HepG2 (cell line): Measurements from ENCODE around the gene RNF5. TPM values are rescaled to one million over a fixed set of nuclear protein-coding genes. Genes with fewer than 3 reads are reported as not detected.
A peak's percentile ranks its signal among the peaks of the same experiment; 100 is the strongest.

ENCODE experiments used
- AKAP8 ChIP-seq: sonication (generic); formaldehyde crosslinking; IDR thresholded peaks from 2 replicates; pipeline ENCODE4 v1.5.1; 2020; ENCODE audit warnings: mild to moderate bottlenecking, missing genetic modification reagents
- ARNT2 ChIP-seq: sonication (generic); formaldehyde crosslinking; IDR thresholded peaks from 2 replicates; pipeline ENCODE4 v1.8.0; 2022; ENCODE audit warnings: mild to moderate bottlenecking, low read depth, missing genetic modification reagents, moderate library complexity
- CBX2 ChIP-seq, 2 experiments: fragments of 200-600 bp in 1 of 2; sonication (generic); formaldehyde crosslinking in 1 of 2; IDR thresholded peaks; 2 replicates each; pipeline versions ENCODE4 v1.7.0 to v1.8.1; 2018 to 2022; ENCODE audit warnings: low read depth in 2 of 2, low read length in 1 of 2, mild to moderate bottlenecking in 1 of 2, missing genetic modification reagents in 1 of 2
- HMG20B ChIP-seq: conservative IDR thresholded peaks from 2 replicates; pipeline ENCODE4 v1.6.1; 2016; ENCODE audit warnings: missing genetic modification reagents, missing compliant biosample characterization
- MED8 ChIP-seq: sonication (generic); formaldehyde crosslinking; IDR thresholded peaks from 2 replicates; pipeline ENCODE4 v1.8.1; 2023; ENCODE audit warnings: mild to moderate bottlenecking, missing genetic modification reagents; ENCODE audit not compliant: insufficient replicate concordance
- NFATC3 ChIP-seq: sonication (generic); formaldehyde crosslinking; IDR thresholded peaks from 2 replicates; pipeline ENCODE4 v1.5.1; 2020; ENCODE audit warnings: mild to moderate bottlenecking, missing genetic modification reagents
- PHF5A ChIP-seq: IDR thresholded peaks from one replicate; pipeline ENCODE4 v1.6.1; 2018; ENCODE audit warnings: low read depth, missing genetic modification reagents; ENCODE audit not compliant: unreplicated experiment
- RBAK ChIP-seq: sonication (generic); formaldehyde crosslinking; IDR thresholded peaks from 2 replicates; pipeline ENCODE4 v1.5.1; 2020; ENCODE audit warnings: mild to moderate bottlenecking, missing genetic modification reagents
- RFX5 ChIP-seq: IDR thresholded peaks from 2 replicates; pipeline ENCODE4 v1.6.1; 2011; ENCODE audit warnings: low read depth, low read length, improper control_type of control experiment
- SIN3A ChIP-seq: IDR thresholded peaks from 2 replicates; pipeline ENCODE4 v1.6.1; 2011; ENCODE audit warnings: low read depth, mild to moderate bottlenecking, control low read depth, low read length, borderline replicate concordance
- SRSF1 ChIP-seq: fragments of 200-400 bp; formaldehyde crosslinking; optimal IDR thresholded peaks from 2 replicates; pipeline ENCODE3; 2017; ENCODE audit warnings: mild to moderate bottlenecking, low read depth, low read length, moderate library complexity
- SRSF9 ChIP-seq: fragments of 200-400 bp; formaldehyde crosslinking; IDR thresholded peaks from 2 replicates; pipeline ENCODE4 v1.6.1; 2018; ENCODE audit warnings: borderline replicate concordance, mild to moderate bottlenecking, low read depth, low read length; ENCODE audit not compliant: insufficient read depth, poor library complexity, severe bottlenecking
- SRY ChIP-seq: sonication (generic); formaldehyde crosslinking; IDR thresholded peaks from 2 replicates; pipeline ENCODE4 v1.8.0; 2022; ENCODE audit warnings: mild to moderate bottlenecking, missing genetic modification reagents
- TBL1XR1 ChIP-seq: fragments of 150-350 bp; IDR thresholded peaks from 2 replicates; pipeline ENCODE4 v1.6.1; 2014; ENCODE audit warnings: borderline replicate concordance, low read length; ENCODE audit not compliant: partially characterized antibody
- ZNF678 ChIP-seq: sonication (generic); formaldehyde crosslinking; IDR thresholded peaks from 2 replicates; pipeline ENCODE4 v1.4.0; 2020; ENCODE audit warnings: mild to moderate bottlenecking, missing genetic modification reagents
- ZNF720 ChIP-seq: sonication (generic); formaldehyde crosslinking; IDR thresholded peaks from 2 replicates; pipeline ENCODE4 v1.4.0; 2020; ENCODE audit warnings: missing genetic modification reagents
- ZSCAN9 ChIP-seq: IDR thresholded peaks from 2 replicates; pipeline ENCODE4 v1.6.1; 2016; ENCODE audit warnings: borderline replicate concordance
- polyA plus RNA-seq, 8 experiments: library from polyadenylated mRNA; depleted of rRNA in 3 of 8; stranded (reverse) in 7 of 8; unstranded in 1 of 8; fragments of >200 nt; fragmentation: Illumina TruSeq in 4 of 8; extraction: Trizol in 4 of 8; gene quantifications; 2 replicates each; pipeline versions ENCODE4 v1.2.1 to v1.2.3, GENCODE V29; 2011 to 2016; ENCODE audit warnings: low read depth in 4 of 8, missing spikeins in 1 of 8, mixed read lengths in 1 of 8; ENCODE audit not compliant: insufficient read depth in 1 of 8
- total RNA-seq, 5 experiments: library from RNA; depleted of rRNA; stranded (reverse); fragments of >200 nt; fragmentation: Illumina TruSeq; extraction: Trizol; gene quantifications; 2 replicates each; pipeline ENCODE4 v1.2.3, GENCODE V29; 2016; ENCODE audit warnings: low read depth in 1 of 5
- TF ChIP-seq, protein P1 (sequence below): IDR thresholded peaks from 2 replicates; pipeline ENCODE4 v1.6.1; 2012; ENCODE audit warnings: low read length, improper control_type of control experiment
- TF ChIP-seq, protein P2 (sequence below): sonication (generic); formaldehyde crosslinking; conservative IDR thresholded peaks from 2 replicates; pipeline ENCODE4 v1.5.0; 2020; ENCODE audit warnings: missing genetic modification reagents
- TF ChIP-seq, protein P3 (sequence below): sonication (generic); formaldehyde crosslinking; IDR thresholded peaks from 2 replicates; pipeline ENCODE4 v1.5.1; 2020; ENCODE audit warnings: mild to moderate bottlenecking, moderate library complexity, missing genetic modification reagents
- TF ChIP-seq, protein P4 (sequence below): sonication (generic); formaldehyde crosslinking; IDR thresholded peaks from 2 replicates; pipeline ENCODE4 v1.4.0; 2020; ENCODE audit warnings: missing genetic modification reagents, borderline replicate concordance
- TF ChIP-seq, protein P5 (sequence below): IDR thresholded peaks from 2 replicates; pipeline ENCODE4 v1.6.1; 2016; ENCODE audit warnings: low read depth

RNF5 gene
- total and polyA plus RNA-seq, 2 of the 13 experiments (the other 11 are each of a cell fraction or from before 2014, with no cell fraction given): 98.0 to 131 TPM

DNA sequence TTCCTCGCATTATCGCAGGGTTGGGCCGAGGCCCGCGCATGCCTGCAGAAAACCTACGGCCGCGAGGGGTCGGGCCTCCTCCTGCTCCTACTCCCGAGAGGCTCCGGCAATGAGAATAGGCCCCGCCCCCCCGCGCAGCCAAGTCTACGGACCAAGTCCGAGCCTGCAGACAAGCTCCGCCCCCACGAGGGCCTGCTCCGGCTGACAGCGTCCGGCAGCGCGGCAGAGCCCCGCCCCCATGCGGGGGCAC is 17.4 kb downstream of the RNF5 start (continued):
- TF ChIP-seq, protein P1, sequence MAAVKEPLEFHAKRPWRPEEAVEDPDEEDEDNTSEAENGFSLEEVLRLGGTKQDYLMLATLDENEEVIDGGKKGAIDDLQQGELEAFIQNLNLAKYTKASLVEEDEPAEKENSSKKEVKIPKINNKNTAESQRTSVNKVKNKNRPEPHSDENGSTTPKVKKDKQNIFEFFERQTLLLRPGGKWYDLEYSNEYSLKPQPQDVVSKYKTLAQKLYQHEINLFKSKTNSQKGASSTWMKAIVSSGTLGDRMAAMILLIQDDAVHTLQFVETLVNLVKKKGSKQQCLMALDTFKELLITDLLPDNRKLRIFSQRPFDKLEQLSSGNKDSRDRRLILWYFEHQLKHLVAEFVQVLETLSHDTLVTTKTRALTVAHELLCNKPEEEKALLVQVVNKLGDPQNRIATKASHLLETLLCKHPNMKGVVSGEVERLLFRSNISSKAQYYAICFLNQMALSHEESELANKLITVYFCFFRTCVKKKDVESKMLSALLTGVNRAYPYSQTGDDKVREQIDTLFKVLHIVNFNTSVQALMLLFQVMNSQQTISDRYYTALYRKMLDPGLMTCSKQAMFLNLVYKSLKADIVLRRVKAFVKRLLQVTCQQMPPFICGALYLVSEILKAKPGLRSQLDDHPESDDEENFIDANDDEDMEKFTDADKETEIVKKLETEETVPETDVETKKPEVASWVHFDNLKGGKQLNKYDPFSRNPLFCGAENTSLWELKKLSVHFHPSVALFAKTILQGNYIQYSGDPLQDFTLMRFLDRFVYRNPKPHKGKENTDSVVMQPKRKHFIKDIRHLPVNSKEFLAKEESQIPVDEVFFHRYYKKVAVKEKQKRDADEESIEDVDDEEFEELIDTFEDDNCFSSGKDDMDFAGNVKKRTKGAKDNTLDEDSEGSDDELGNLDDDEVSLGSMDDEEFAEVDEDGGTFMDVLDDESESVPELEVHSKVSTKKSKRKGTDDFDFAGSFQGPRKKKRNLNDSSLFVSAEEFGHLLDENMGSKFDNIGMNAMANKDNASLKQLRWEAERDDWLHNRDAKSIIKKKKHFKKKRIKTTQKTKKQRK: no peak
- TF ChIP-seq SIN3A: peak; percentile 80; the same call in 1 of the 2 replicates
- TF ChIP-seq MED8 (CRISPR knock-in tag): no peak
- TF ChIP-seq, protein P2, sequence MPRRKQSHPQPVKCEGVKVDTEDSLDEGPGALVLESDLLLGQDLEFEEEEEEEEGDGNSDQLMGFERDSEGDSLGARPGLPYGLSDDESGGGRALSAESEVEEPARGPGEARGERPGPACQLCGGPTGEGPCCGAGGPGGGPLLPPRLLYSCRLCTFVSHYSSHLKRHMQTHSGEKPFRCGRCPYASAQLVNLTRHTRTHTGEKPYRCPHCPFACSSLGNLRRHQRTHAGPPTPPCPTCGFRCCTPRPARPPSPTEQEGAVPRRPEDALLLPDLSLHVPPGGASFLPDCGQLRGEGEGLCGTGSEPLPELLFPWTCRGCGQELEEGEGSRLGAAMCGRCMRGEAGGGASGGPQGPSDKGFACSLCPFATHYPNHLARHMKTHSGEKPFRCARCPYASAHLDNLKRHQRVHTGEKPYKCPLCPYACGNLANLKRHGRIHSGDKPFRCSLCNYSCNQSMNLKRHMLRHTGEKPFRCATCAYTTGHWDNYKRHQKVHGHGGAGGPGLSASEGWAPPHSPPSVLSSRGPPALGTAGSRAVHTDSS (CRISPR knock-in tag): no peak
- TF ChIP-seq ZNF678 (CRISPR knock-in tag): no peak
- peak; percentile 16 for TF ChIP-seq SRSF1
- TF ChIP-seq ZSCAN9 (CRISPR knock-in tag): no peak
- TF ChIP-seq, protein P3, sequence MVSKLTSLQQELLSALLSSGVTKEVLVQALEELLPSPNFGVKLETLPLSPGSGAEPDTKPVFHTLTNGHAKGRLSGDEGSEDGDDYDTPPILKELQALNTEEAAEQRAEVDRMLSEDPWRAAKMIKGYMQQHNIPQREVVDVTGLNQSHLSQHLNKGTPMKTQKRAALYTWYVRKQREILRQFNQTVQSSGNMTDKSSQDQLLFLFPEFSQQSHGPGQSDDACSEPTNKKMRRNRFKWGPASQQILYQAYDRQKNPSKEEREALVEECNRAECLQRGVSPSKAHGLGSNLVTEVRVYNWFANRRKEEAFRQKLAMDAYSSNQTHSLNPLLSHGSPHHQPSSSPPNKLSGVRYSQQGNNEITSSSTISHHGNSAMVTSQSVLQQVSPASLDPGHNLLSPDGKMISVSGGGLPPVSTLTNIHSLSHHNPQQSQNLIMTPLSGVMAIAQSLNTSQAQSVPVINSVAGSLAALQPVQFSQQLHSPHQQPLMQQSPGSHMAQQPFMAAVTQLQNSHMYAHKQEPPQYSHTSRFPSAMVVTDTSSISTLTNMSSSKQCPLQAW: peak; percentile 80; the same call in 1 of the 2 replicates
- no peak for TF ChIP-seq SRY
- no peak for TF ChIP-seq TBL1XR1
- TF ChIP-seq, protein P4, sequence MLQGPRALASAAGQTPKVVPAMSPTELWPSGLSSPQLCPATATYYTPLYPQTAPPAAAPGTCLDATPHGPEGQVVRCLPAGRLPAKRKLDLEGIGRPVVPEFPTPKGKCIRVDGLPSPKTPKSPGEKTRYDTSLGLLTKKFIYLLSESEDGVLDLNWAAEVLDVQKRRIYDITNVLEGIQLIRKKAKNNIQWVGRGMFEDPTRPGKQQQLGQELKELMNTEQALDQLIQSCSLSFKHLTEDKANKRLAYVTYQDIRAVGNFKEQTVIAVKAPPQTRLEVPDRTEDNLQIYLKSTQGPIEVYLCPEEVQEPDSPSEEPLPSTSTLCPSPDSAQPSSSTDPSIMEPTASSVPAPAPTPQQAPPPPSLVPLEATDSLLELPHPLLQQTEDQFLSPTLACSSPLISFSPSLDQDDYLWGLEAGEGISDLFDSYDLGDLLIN (CRISPR knock-in tag): no peak
- TF ChIP-seq ZNF720: no peak
- TF ChIP-seq PHF5A (CRISPR knock-in tag): peak; percentile 60
- no peak for TF ChIP-seq AKAP8 (CRISPR knock-in tag)
- TF ChIP-seq HMG20B (CRISPR knock-in tag): no peak
- TF ChIP-seq ARNT2 (CRISPR knock-in tag): no peak
- TF ChIP-seq, protein P5, sequence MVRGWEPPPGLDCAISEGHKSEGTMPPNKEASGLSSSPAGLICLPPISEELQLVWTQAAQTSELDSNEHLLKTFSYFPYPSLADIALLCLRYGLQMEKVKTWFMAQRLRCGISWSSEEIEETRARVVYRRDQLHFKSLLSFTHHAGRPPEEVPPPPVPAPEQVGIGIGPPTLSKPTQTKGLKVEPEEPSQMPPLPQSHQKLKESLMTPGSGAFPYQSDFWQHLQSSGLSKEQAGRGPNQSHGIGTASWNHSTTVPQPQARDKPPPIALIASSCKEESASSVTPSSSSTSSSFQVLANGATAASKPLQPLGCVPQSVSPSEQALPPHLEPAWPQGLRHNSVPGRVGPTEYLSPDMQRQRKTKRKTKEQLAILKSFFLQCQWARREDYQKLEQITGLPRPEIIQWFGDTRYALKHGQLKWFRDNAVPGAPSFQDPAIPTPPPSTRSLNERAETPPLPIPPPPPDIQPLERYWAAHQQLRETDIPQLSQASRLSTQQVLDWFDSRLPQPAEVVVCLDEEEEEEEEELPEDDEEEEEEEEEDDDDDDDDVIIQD (CRISPR knock-in tag): peak; percentile 81
- peak; percentile 11; the same call in 1 of the 2 replicates for TF ChIP-seq RFX5
- no peak for TF ChIP-seq SRSF9
- TF ChIP-seq NFATC3: no peak
- no peak for TF ChIP-seq CBX2 (IDR thresholded peaks at IDR 0.05; ENCODE audit: low read depth, low read length)
- TF ChIP-seq CBX2 (CRISPR knock-in tag; IDR thresholded peaks at IDR 0.05; ENCODE audit: low read depth): no peak
- 0 out of 2 replicates have a peak, but pooled peaks have one; percentile 13 for TF ChIP-seq RBAK (CRISPR knock-in tag)
